Measurements from ENCODE around the gene RTRAF. TPM values are rescaled to one million over a fixed set of nuclear protein-coding genes. Genes with fewer than 3 reads are reported as not detected.

The RTRAF gene
- polyA plus RNA-seq, 1 experiment: 205 TPM

- ChIA-PET POLR2A (interaction anchor here (0.6 kb wide), 1 partner anchor 10 kb away, joined by 3 read pairs; no protein-coding TSS in a partner anchor), CTCF (interaction anchor here (0.7 to 1.8 kb wide), 8 partner anchors 9 to 48 kb away, joined by 3 to 6 read pairs (median 4); no protein-coding TSS in a partner anchor)
- Histone ChIP-seq H3K36me3 (ENCODE audit: control insufficient read depth, insufficient read depth, low read length) (peaks cover 20% of the 10 kb centered on the region), H3K27me3 (ENCODE audit: control insufficient read depth, insufficient read depth, low read length) (no peaks in the 10 kb centered on the region), H3K4me3 (ENCODE audit: low read depth, low read length) (no peak overlapping the region)
- no peak for TF ChIP-seq CTCF (IDR thresholded peaks at IDR 0.05; ENCODE audit: insufficient read depth, low read depth, low read length)
- DNase-seq (ENCODE audit: low read depth): no peak
Observed at GRCh38 chr14:52042371-52043289, 53.3 kb downstream of the RTRAF start.

- peak; percentile 44; the same call in 1 of the 2 replicates for TF ChIP-seq CTCF (IDR thresholded peaks at IDR 0.05; ENCODE audit: insufficient read depth, low read depth, low read length)
- H3K36me3 ChIP-seq (ENCODE audit: control insufficient read depth, insufficient read depth, low read length): peaks cover 16% of the 10 kb centered on the region
- DNase-seq (ENCODE audit: low read depth): no peak
- H3K27me3 ChIP-seq (ENCODE audit: control insufficient read depth, insufficient read depth, low read length): no peaks in the 10 kb centered on the region
- CTCF ChIA-PET: interaction anchor here (0.7 to 1.8 kb wide), 9 partner anchors 11 to 49 kb away, joined by 3 to 6 read pairs (median 4); partner anchors contain the start of gene NID2
- H3K4me3 ChIP-seq (ENCODE audit: low read depth, low read length): no peak overlapping the region
- POLR2A ChIA-PET: no interaction called here
Observed at GRCh38 chr14:52043690-52044089, 54.3 kb downstream of the RTRAF start.

GRCh38 chr14:52044791-52045522 is 55.6 kb downstream of the RTRAF start:
- TF ChIP-seq CTCF (IDR thresholded peaks at IDR 0.05; ENCODE audit: insufficient read depth, low read depth, low read length): no peak
- DNase-seq (ENCODE audit: low read depth): peak; percentile 70
- peaks cover 12% of the 10 kb centered on the region for H3K36me3 ChIP-seq (ENCODE audit: control insufficient read depth, insufficient read depth, low read length)
- no peaks in the 10 kb centered on the region for H3K27me3 ChIP-seq (ENCODE audit: control insufficient read depth, insufficient read depth, low read length)
- ChIA-PET POLR2A (interaction anchor here (0.6 to 1.0 kb wide), 2 partner anchors 18 to 24 kb away, joined by 12 to 17 read pairs; no protein-coding TSS in a partner anchor), CTCF (interaction anchor here (0.7 to 1.8 kb wide), 7 partner anchors 10 to 45 kb away, joined by 3 to 6 read pairs (median 4); no protein-coding TSS in a partner anchor)
- no peak overlapping the region for H3K4me3 ChIP-seq (ENCODE audit: low read depth, low read length)

- CTCF ChIA-PET: interaction anchor here (0.6 to 1.7 kb wide), 7 partner anchors 15 to 1375 kb away, joined by 3 to 6 read pairs (median 3); no protein-coding TSS in a partner anchor
- no peak overlapping the region for H3K4me3 ChIP-seq (ENCODE audit: low read depth, low read length)
- POLR2A ChIA-PET: interaction anchor here (0.6 to 0.7 kb wide), 3 partner anchors 9 to 15 kb away, joined by 3 to 13 read pairs (median 7); no protein-coding TSS in a partner anchor
- no peak for DNase-seq (ENCODE audit: low read depth)
- H3K27me3 ChIP-seq (ENCODE audit: control insufficient read depth, insufficient read depth, low read length): no peaks in the 10 kb centered on the region
- no peak for TF ChIP-seq CTCF (IDR thresholded peaks at IDR 0.05; ENCODE audit: insufficient read depth, low read depth, low read length)
- H3K36me3 ChIP-seq (ENCODE audit: control insufficient read depth, insufficient read depth, low read length): peaks cover 6% of the 10 kb centered on the region
Observed at GRCh38 chr14:52046376-52046917, 57.1 kb downstream of the RTRAF start.

Measured in BJ (cell line).